GM18909 (cell line): ENCODE measurements around the gene CNTNAP3B.
A peak's percentile ranks its signal among the peaks of the same experiment; 100 is the strongest.
"Not testable (repeated sequence)": the region's sequence is repeated elsewhere in the genome, so short reads cannot be mapped to it uniquely, and the experiment has no call there.

Experiments used
- ATAC-seq: cut with Tn5 transposase; IDR thresholded peaks from one replicate; pipeline ENCODE4 v1.9.1; 2021; ENCODE audit warnings: mild to moderate bottlenecking; ENCODE audit not compliant: unreplicated experiment, poor library complexity

Gene CNTNAP3B

DNA sequence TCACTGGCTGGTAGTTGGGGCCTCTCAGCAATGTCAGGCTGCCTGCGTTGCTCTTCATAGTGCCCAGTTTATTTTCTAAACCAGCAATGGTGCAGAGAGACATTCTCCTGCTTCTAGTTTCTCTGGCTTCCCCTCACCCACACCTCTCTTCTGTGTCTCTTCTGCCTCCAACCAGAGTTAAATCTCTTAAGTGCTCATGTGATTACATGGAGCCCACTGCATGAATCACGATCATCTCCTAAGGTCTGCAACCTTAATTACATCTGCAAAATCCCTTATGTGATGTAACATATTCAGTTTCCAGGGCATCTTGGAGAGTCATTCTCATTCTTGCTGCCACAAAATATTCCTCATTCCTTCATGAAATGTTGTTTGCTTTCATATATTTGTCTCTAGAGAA lies 149.0 kb downstream of the CNTNAP3B start:
- not testable (repeated sequence) for ATAC-seq

DNA sequence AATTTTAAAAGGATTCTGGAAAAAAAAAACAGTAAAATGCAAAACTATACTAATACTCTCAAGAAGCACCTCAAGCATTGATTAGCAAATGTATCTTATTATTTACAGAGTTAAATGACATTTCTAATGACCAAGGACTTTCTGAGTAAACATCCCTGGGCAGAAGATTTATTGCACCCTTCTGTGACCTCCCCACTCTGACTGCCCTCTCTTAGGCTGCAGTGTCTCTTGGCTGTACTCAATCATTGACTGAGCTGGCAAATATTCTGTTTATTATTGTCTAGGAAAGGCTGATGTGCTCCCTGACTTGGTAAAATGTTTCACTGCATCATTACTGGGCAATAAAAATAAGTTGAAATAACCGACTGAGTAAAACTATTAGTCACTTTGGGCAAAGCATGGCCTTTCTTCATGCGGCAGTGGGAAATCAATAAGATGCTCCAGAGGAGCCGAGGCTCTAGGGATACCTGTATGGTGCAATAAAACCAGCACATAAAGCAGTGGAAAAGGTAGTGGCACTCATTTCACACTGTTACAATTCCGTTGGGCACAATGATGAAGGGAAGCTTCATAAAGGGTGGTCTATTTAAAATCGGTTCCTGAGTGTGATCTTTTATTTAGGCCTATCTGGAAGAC lies 151.1 kb downstream of the CNTNAP3B start:
- ATAC-seq: not testable (repeated sequence)

DNA sequence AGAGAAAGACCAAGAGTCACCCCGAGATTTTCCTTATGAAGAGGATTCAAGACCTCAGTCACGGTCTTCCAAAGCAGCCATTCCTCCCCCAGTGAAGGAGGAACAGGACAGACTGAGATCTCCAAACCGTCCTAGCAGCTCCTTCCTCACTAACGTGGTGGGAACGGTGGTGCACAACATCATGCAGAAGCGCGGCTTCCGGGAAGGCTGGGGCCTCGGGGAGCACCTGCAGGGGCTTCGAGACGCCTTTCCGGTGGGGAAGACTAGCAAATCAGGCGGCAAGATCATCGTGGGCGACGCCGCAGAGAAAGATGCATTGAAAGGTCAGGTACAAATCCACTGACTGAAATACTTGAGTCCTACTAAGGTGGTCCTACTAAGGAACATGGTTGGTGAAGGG lies 154.3 kb downstream of the CNTNAP3B start:
- ATAC-seq: not testable (repeated sequence)

DNA sequence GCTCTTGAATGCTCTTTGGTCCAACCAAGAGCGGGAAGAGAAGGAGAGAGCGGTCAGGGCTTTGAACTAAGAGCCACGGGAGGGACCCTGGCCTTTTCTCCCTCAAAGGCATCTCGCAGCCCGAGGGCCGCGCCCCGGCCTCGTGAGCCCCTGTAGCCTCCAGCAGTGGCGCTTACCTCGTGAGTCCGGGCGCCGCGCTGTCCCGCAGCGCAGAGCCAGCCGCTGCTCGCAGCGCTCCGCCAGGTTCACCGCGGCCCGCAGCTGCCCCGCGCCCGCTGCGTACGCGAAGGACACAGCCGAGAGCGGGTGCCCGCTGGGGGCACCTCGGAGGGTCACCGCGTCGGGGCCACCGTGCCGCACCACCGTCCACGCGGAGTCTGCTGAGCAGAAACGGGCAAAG lies 176.2 kb downstream of the CNTNAP3B start:
- ATAC-seq: not testable (repeated sequence)

DNA sequence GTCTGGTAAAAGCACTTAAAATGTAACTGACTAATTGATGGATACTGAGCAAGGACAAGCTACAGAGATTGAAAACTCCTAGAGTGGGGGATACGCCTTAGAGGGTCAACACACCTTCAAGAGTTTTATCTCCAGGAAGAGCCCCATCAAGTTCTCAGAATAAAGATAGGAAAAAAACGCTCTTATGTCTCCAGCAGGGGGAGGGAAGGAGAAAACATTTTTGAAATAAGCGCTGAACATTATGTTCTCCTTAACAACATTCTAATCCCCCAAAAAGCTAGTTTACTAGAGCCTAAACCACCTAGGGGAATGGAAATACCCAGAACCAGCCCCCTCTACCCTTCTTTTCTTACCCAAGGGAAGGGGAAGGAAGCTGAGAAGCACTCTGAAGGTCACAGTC lies 187.5 kb downstream of the CNTNAP3B start:
- not testable (repeated sequence) for ATAC-seq

DNA sequence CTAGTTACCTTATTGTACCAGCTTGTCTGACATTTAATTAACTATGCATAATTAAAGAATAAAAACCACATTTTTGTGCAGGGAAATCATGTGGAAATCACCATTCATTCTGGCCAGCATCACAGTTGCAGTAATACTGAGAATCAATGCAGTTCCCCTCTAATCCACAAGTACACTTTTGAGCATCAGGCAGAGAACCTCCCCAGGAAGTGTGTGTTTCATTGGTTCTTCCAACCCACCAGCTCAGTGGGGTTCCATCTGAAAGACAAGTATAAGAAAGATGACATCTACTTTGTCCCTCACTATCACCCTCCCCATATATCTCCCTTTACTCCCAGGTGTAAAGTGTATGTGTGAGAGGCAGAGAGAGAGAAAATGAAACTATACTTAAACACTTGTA lies 191.1 kb downstream of the CNTNAP3B start:
- ATAC-seq: not testable (repeated sequence)

DNA sequence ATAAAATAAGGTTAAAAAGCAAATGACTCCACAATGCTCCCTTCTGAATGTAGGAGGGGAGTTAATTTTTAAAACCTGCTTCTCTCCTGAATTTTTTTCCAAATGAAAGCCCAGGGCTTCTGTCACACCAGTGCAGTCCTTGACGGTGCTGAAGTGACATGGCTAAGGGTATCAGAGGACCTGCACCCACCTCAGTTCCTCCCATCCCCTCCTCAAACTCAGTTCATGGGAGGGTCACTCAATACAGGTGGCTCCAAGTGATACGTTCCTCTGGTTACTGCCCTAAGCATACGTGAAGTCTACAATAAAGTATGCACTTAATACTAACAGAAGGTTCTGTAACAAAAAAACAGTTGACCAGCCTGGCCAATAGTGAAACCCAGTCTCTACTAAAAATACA lies 193.5 kb downstream of the CNTNAP3B start:
- not testable (repeated sequence) for ATAC-seq

DNA sequence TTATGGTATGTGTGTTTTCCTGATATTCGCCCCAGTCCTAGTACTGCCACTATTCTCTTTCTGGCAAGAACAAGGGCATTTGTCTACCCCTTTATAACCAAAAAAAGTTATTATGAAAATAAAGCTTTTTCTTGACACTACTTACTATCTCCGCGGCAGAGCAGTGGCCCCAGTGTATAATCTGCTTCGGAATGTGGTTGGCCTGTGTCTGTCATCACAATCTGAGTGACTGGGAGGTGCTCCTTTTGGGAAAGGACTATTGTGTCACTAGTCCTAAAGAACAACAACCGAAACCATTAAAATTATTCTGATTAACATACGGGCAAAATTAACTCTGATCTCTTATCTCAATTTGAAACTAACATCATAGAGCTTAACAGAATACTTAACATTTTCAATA lies 200.1 kb downstream of the CNTNAP3B start:
- not testable (repeated sequence) for ATAC-seq

DNA sequence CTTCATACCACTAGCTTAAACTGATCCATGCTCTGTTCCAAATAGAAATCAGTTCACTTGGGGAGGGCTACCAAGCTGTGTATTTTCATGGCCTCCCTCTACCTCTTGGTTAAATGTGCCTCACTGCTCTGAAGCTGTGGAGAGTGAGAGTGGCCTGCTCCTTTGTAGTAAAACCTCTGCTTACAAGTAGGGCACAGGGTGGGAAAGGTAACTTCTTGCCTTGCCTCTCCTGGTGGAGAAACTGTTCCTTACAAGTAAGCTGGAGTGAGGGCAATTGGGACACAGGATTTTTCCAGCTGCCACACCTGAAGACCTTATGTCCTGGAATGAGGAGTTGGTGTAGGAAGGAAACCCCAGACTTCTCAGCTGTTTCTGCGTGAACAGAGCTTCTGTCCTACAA lies 211.9 kb downstream of the CNTNAP3B start:
- ATAC-seq: not testable (repeated sequence)

DNA sequence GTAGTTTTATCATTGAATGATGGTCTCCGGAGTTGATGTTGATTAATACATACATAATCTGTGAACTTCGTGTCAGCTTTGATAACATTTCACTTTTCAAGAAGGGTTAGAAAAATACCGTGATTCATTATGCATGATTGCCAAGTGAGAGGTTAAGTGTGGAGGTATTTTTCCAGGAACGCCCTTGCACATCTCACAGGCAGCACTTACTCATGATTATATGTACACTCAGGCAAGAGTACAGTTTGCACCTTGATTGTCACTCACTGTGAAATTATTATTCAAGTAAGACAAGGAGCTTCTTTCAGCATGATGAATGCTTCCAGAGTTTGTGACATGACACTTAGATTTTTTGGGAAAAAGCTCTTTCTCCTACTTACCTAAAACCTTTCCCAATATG lies 223.7 kb downstream of the CNTNAP3B start:
- not testable (repeated sequence) for ATAC-seq

DNA sequence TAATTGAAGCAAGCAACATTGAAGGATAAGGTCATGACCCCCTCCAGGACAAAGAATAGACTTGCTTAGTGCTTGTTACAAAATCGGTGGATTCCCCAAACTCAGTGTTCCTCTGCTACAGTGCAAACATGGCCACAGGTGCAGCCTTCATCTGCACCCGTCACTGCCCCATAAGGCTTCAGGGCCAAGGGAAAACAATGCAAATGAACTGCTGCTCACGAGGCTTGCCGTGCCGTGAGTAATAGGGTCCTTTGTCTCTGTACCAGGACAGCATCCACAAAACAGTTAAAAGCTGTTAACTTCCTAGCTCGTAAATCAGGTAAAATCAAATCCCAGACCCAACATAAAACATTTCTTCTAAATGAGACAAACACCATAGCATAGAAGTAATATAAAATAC lies 226.5 kb downstream of the CNTNAP3B start:
- not testable (repeated sequence) for ATAC-seq

DNA sequence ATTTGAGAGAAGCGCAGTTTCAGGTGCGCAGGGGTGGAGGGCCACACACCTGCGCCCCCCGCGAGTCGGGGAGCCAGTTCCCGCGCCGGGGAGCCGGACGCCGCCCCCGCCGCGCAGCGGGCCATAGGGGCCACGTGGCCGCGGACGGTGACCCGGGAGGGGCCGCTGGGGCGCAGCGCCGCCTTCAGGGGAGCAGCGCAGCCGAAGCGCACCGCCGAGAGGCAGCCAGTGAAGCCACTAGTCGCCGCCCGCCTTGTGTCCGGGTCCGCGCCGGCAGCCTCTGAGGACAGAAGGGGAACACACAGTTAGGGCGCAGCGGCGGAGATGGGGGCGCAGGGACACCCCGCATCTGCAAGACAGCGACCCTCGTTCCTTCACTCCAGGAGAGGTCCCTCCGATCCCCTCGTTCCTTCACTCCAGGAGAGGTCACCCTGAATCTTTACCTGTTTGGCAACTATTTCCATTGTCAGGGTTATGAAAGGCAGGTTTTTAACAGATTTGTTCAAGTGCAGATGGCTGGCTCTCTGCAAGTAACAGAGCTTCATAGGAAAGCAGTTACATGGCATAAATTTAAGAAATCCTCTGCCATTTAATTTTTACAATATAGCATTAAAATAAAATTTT lies 230.4 kb downstream of the CNTNAP3B start:
- not testable (repeated sequence) for ATAC-seq

DNA sequence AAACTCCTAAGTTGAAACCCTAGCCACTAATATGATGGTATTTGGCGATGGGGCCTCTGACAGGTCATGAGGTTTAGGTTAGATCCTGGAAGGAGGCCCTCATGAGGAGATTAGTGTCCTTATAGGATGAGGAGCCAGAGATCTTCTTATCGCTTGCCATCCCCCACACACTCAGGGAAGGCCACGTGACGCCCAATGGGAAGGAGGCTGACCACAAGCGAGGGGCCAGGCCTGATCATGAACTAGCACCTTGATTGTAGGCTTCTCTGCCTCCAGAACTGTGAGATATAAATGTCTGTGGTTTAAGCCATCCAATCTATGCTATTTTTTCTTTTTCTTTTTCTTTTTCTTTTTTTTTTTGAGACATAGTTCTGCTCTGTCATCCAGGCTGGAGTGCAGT lies 254.7 kb downstream of the CNTNAP3B start:
- ATAC-seq: not testable (repeated sequence)

DNA sequence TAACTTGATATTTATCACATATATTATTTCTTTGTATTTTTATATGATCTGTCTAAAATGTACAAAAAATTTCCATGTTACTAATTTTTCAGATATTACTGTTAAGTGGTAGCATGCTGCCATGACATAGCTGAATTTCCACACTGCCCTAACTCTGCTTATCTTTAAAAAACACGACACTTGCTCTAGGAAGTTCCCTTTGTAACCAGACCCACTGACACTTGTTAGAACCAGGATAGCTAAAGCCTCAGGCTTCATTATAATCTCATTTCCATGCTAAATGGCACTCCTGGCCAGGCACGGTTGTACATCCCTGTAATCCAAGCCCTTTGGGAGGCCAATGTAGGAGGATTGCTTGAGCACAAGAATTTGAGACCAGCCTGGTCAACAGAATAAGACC lies 273.8 kb downstream of the CNTNAP3B start:
- ATAC-seq: not testable (repeated sequence)

DNA sequence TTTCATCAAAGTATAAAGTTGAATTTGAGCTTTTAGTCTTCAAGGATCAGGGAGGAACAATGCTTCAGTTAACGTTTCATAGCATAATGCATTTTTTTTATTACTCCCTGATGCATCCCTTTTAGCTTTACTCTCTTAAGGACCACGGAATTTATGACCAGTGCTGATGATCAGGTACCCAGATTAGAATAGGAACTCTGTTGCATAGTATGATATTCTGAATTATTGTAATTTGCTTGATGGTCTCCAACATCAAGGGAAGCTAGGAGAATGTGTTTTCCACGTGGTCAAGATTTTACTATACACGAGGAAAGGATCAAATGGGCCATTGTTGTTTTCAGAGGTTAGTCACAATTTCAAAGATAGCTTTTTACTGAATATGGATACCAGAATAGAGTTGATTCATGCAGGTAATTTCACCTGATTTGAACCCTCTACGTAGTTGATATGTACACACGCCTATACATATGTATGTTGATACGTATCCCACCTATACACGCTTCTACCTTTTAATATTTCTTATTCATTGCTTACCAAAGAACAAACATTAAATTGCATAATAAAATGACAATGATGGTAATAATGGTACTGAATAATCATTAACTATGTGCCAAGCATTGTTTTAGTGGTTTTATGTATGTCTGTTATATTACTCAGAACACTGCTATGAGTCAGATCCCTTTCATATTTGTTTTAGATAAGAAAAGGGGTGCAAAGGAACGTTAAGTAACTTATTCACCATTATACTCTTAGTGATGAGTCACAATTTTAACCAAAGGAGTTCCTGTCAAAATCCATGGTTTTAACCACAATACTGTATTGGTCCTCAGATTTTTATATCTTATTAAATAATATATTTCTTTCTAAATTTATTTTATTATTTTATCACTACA lies 277.1 kb downstream of the CNTNAP3B start:
- peak; percentile 55 for ATAC-seq

DNA sequence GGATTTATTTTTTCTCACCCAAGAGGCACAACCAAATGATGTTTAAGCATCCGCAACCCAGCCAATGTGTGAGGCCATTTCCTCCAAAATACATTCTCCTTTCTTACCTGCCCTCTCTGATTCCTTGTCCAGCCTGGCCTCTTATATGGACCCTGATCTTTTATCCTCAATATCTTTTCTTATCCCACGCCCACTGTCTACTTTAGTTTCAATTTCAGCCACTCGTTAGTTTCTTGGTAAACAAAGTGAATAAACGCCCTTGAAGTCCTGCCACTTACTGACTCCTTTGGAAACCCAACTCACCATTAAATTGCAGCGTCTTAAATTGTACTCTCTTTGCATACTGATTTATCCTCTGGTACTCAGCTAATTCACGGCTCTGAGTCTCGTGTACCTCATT lies 281.4 kb downstream of the CNTNAP3B start:
- ATAC-seq: not testable (repeated sequence)
